Right cardiac atrium (tissue), 5 donors: ENCODE results near the gene DYRK2. TPM values are rescaled to one million over a fixed set of nuclear protein-coding genes. Genes with fewer than 3 reads are reported as not detected.

Experiments used
- ATAC-seq, 2 donors: fragments of 200-7000 bp; cut with Tn5 transposase; one replicate each; pipeline versions ENCODE4 v1.8.0 to v1.9.1; 2020; ENCODE audit warnings: moderate library complexity in 2 of 2, mild to moderate bottlenecking in 1 of 2
- DNase-seq, 3 donors: peaks; one replicate each; pipeline ENCODE4 v3.0.0-alpha.2; 2020
- H3K27ac ChIP-seq: one replicate; pipeline ENCODE4 v1.5.1; 2013; ENCODE audit warnings: mild to moderate bottlenecking, low read length, control low read depth, moderate library complexity
- H3K27me3 ChIP-seq: one replicate; pipeline ENCODE4 v1.6.1; 2013; ENCODE audit not compliant: control insufficient read depth, insufficient read depth
- H3K4me1 ChIP-seq: one replicate; pipeline ENCODE4 v1.6.1; 2013; ENCODE audit warnings: low read length; ENCODE audit not compliant: control insufficient read depth, insufficient read depth
- H3K4me3 ChIP-seq: one replicate; pipeline ENCODE4 v1.5.1; 2013; ENCODE audit warnings: low read length, control low read depth
- H3K9me3 ChIP-seq: one replicate; pipeline ENCODE4 v1.6.1; 2013; ENCODE audit warnings: low read length; ENCODE audit not compliant: control insufficient read depth
- WGBS: extraction: QIAGEN DNeasy Blood & Tissue Kit; methylation state at CpG from one replicate; pipeline ENCODE4 v1.1.7; 2013; 5-methylcytosine and 5-hydroxymethylcytosine counted together
- intact Hi-C, 4 donors: fragments of 100-400 bp; cut with DNase I; formaldehyde crosslinking; loops; one replicate each; pipeline versions ENCODE4 v1.11.0 to v1.14.0; 2022 to 2023
- polyA plus RNA-seq: library from polyadenylated mRNA; stranded (reverse); fragments of 200-250 nt; gene quantifications from one replicate; pipeline ENCODE4 v1.2.3, GENCODE V29; 2013
- total RNA-seq, 4 donors: library from RNA; stranded (reverse); fragmentation: NEBNext Ultra II Directional; extraction: Animal tissue kit (Norgen Biotek cat#: 25700); gene quantifications; one replicate each; pipeline ENCODE4 v1.2.1, GENCODE V29; 2021
- donor health status: healthy with polysubstance abuse.
- donor health status: DM: no; HTN: yes; CAD: no.
- donor health status: DM: no; HTN: no; CAD: no.
- donor health status: DM: no; HTN: yes; CAD: no; lungs with severe emphysema.
- donor health status: DM: yes; HTN: yes; CAD: no.

The DYRK2 gene
- total and polyA plus RNA-seq, 5 donors = 15.1 to 93.7 (median 74.4) TPM

DNA sequence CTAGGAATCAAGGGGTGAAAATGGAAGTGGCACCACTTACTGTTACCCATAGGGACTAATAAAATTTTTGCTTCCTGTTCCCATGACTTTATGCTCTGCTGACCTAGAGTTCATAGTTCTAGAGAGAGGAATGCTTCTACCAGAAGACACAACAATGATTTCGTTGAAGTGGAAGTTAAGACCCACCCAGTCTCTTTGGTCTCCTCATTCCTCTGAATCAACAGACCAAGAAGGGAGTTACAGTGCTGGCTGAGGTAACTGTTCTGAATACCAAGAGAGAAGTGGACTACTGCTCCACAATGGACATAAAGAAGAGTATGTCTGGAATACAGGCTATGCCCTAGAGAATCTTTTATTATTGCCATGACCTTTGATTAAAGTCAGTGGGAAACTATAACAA is 23.5 kb upstream of the DYRK2 start:
- no peaks in the 10 kb centered on the region for H3K9me3 ChIP-seq
- no peak overlapping the region for H3K4me3 ChIP-seq
- 71% methylated on average over 1 of the region's 1 CpG for WGBS
- intact Hi-C loops = no loop called here
- no peak overlapping the region for H3K27ac ChIP-seq
- no peaks in the 10 kb centered on the region for H3K4me1 ChIP-seq
- no peaks in the 10 kb centered on the region for H3K27me3 ChIP-seq
- DNase-seq (no peak), ATAC-seq (no peak)

- H3K27me3 ChIP-seq = no peaks in the 10 kb centered on the region
- no peak overlapping the region for H3K27ac ChIP-seq
- no peaks in the 10 kb centered on the region for H3K9me3 ChIP-seq
- ATAC-seq (no peak), DNase-seq (no peak)
- no peaks in the 10 kb centered on the region for H3K4me1 ChIP-seq
- H3K4me3 ChIP-seq = no peak overlapping the region
- intact Hi-C loops = no loop called here
- 88% methylated on average over 2 of the region's 2 CpGs for WGBS
These were observed 22.4 kb upstream of the DYRK2 start for GRCh38 chr12:67626156-67626555.

DNA sequence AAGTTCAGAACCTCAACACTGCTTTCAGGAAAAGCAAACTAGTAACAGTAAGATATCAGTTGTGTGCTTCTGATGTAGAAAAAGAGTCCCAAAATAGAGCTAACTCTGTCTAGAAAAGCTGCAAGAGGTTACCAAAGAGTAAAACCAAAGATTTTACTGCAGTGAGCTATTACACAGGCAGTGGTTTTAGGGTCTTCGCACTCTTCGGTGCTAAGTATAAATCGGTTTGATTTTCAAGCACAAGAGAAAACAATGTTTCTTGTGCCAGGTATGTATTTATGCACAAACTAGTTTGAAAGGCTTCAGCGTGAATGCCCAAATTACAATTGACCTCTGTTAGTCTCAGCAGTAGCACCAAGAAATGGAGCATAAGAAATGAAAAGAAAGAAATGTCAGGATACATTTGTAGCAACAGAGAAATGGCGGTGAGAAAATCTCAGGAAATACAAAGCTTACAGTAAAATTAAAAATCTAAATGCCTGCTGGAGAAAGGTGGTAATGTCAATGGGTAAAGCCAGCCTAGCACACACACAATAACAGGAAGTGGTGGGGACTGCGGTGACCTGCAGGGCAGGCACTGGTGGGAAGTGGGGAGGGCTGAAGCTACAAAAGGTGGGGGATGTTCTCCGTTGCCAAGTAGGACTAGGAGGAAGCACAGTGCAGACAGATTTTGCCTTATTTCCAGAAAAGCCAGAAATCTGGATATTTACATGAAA is 18.0 kb upstream of the DYRK2 start:
- intact Hi-C loops = no loop called here
- no peaks in the 10 kb centered on the region for H3K27me3 ChIP-seq
- DNase-seq (peak; percentile 20 to 69 (median 64)), ATAC-seq (peak; percentile 61 to 77)
- WGBS = 57% methylated on average over 7 of the region's 7 CpGs
- H3K4me3 ChIP-seq = no peak overlapping the region
- no peaks in the 10 kb centered on the region for H3K4me1 ChIP-seq
- no peak overlapping the region for H3K27ac ChIP-seq
- H3K9me3 ChIP-seq = no peaks in the 10 kb centered on the region

DNA sequence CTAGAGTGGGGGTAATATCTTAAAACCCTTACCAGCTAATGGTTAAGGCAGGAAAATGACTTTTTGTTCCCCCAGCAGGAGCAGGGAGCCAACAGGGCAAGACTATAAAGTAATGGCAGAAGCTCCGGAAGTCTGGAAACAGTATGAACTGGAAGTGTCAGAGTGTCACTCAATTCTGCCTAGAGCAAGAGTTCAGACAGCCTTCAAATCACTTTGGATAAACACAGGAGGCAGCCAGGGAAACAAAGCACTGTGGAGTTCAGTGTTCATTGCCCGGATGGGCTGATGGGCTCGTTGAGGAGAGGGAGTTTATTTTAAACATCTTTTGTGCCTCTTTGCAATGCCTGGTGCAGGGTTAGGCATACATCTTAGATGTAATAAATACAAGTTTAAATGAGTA is 16.5 kb upstream of the DYRK2 start:
- no peaks in the 10 kb centered on the region for H3K27me3 ChIP-seq
- 53% methylated on average over 3 of the region's 3 CpGs for WGBS
- no peak overlapping the region for H3K4me3 ChIP-seq
- DNase-seq = no peak
- no peak overlapping the region for H3K27ac ChIP-seq
- ATAC-seq = no peak
- intact Hi-C loops = no loop called here
- H3K4me1 ChIP-seq = no peaks in the 10 kb centered on the region
- H3K9me3 ChIP-seq = no peaks in the 10 kb centered on the region

- intact Hi-C loops = no loop called here
- WGBS = 59% methylated on average over 2 of the region's 2 CpGs
- Histone ChIP-seq H3K4me1 (no peaks in the 10 kb centered on the region), H3K27me3 (no peaks in the 10 kb centered on the region), H3K27ac (no peak overlapping the region), H3K4me3 (no peak overlapping the region), H3K9me3 (no peaks in the 10 kb centered on the region)
- DNase-seq (no peak), ATAC-seq (no peak)
These were observed 15.4 kb upstream of the DYRK2 start for GRCh38 chr12:67633024-67633610.

- WGBS = 43% methylated on average over 2 of the region's 2 CpGs
- Histone ChIP-seq H3K27me3 (no peaks in the 10 kb centered on the region), H3K9me3 (no peaks in the 10 kb centered on the region), H3K4me3 (no peak overlapping the region), H3K27ac (no peak overlapping the region), H3K4me1 (no peaks in the 10 kb centered on the region)
- peak in 1 of 2 donors; percentile 36 for ATAC-seq
- DNase-seq = peak; percentile 45 to 84 (median 53)
- intact Hi-C loops = no loop called here
These were observed 14.8 kb upstream of the DYRK2 start for GRCh38 chr12:67633708-67634107.

- intact Hi-C loops = no loop called here
- ATAC-seq = peak in 1 of 2 donors; percentile 22
These were observed 14.2 kb upstream of the DYRK2 start for GRCh38 chr12:67634303-67634761.

GRCh38 chr12:67637718-67638117 is 10.8 kb upstream of the DYRK2 start:
- WGBS = 89% methylated on average over 3 of the region's 3 CpGs
- Histone ChIP-seq H3K4me3 (no peak overlapping the region), H3K9me3 (no peaks in the 10 kb centered on the region), H3K27ac (no peak overlapping the region), H3K27me3 (no peaks in the 10 kb centered on the region), H3K4me1 (no peaks in the 10 kb centered on the region)
- ATAC-seq (no peak), DNase-seq (no peak)
- intact Hi-C loops = no loop called here

More at GRCh38 chr12:67634303-67634761, 14.2 kb upstream of the DYRK2 start:
- H3K27ac ChIP-seq = no peak overlapping the region
- H3K9me3 ChIP-seq = no peaks in the 10 kb centered on the region
- H3K27me3 ChIP-seq = no peaks in the 10 kb centered on the region
- no peak for DNase-seq
- H3K4me1 ChIP-seq = no peaks in the 10 kb centered on the region
- no peak overlapping the region for H3K4me3 ChIP-seq

GRCh38 chr12:67638694-67639093 is 9.9 kb upstream of the DYRK2 start:
- ATAC-seq (no peak), DNase-seq (no peak)
- Histone ChIP-seq H3K27me3 (no peaks in the 10 kb centered on the region), H3K4me3 (no peak overlapping the region), H3K27ac (no peak overlapping the region), H3K9me3 (no peaks in the 10 kb centered on the region), H3K4me1 (no peaks in the 10 kb centered on the region)
- 100% methylated on average over 1 of the region's 1 CpG for WGBS
- intact Hi-C loops = no loop called here

- Histone ChIP-seq H3K4me3 (no peak overlapping the region), H3K27ac (no peak overlapping the region), H3K27me3 (no peaks in the 10 kb centered on the region), H3K9me3 (no peaks in the 10 kb centered on the region), H3K4me1 (no peaks in the 10 kb centered on the region)
- WGBS = 59% methylated on average over 2 of the region's 2 CpGs
- no peak for DNase-seq
- intact Hi-C loops = loop anchor here in 2 of 4 donors (10.0 kb wide), 2 partner anchors 106 to 196 kb away; no protein-coding TSS in a partner anchor
- ATAC-seq = no peak
These were observed 7.7 kb upstream of the DYRK2 start for GRCh38 chr12:67640863-67641262.

DNA sequence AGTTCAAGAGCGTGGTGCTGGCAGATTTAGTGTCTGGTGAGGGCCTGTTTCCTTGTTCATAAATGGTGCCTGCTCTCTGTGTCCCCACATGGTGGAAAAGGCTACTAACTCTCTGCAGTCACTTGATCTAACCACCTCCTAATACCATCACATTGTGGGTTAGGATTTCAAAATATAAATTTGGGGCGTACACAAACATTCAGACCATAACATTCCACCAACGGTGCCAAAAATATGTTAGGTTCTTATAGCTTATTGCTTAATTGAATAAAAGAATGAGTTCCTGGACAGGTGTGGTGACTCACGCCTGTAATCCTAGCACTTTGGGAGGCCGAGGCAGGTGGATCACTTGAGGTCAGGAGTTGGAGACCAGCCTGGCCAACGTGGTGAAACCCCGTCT is 3.4 kb upstream of the DYRK2 start:
- DNase-seq (no peak), ATAC-seq (no peak)
- H3K4me3 ChIP-seq = no peak overlapping the region
- no peaks in the 10 kb centered on the region for H3K9me3 ChIP-seq
- no peaks in the 10 kb centered on the region for H3K4me1 ChIP-seq
- no peaks in the 10 kb centered on the region for H3K27me3 ChIP-seq
- 96% methylated on average over 7 of the region's 7 CpGs for WGBS
- H3K27ac ChIP-seq = no peak overlapping the region
- intact Hi-C loops = loop anchor here (5.0 to 10.0 kb wide), 5 partner anchors 110 to 297 kb away; no protein-coding TSS in a partner anchor
